ENCODE measurements around the gene MTMR3. TPM values are rescaled to one million over a fixed set of nuclear protein-coding genes. Genes with fewer than 3 reads are reported as not detected.
"Not testable (repeated sequence)": the region's sequence is repeated elsewhere in the genome, so short reads cannot be mapped to it uniquely, and the experiment has no call there.

The MTMR3 gene
- total and polyA plus RNA-seq, 9 donors = 21.4 to 66.2 (median 47.8) TPM

DNA sequence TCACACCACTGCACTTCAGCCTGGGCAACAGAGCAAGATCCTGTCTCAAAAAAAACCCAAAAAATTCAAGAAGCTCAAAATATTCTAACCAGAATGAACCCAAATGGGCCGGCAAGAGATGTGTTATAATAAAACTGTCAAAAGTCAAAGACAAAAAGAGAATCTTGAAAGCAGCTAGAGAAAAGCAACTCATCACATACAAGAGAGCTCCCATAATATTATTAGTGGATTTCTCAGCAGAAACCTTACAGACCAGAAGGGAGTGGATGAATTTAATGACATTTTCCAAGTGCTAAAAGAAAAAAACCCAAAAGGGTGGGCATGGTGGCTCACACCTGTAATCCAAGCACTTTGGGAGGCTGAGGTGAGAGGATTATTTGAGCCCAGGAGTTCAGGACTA, 174.4 kb downstream of the MTMR3 start:
- Histone ChIP-seq H3K27me3 (no peaks in the 10 kb centered on the region), H3K9me3 (peaks cover 0 to 6% of the 10 kb centered on the region in 2 donors), H3K27ac (no peak overlapping the region), H3K36me3 (no peaks in the 10 kb centered on the region), H3K4me3 (no peak overlapping the region), H3K4me1 (ENCODE audit: insufficient read depth) (no peaks in the 10 kb centered on the region)
- no peak for DNase-seq
- WGBS, 3 donors = 94 to 97% (median 94%) methylated on average over 1 of the region's 1 CpG
- no peak for TF ChIP-seq EP300 (IDR thresholded peaks at IDR 0.05)
- intact Hi-C loops (cut with DNase I) = no loop called here

DNA sequence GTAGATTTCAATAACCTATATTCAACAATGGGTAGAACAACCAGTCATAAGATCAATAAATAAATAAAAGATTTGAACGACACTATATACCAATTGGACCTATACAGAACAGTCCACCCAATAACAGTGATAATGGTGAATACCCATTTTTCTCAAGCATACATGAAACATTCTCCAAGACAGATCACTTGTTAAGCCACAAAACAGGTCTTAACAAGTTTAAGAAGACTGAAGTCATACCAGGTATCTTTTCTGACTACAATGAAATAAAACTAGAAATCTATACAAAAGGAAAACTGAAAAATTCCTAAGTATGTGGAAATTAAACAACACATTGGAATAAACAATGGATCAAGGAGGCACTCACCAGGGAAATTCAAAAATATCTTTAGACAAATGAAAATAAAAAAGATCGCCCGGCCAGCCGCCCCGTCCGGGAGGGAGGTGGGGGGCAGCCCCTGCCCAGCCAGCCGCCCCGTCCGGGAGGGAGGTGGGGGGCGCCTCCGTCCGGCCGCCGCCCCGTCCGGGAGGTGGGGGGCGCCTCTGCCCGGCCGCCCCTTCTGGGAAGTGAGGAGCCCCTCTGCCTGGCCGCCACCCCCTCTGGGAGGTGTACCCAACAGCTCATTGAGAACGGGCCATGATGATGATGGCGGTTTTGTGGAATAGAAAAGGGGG, 176.5 kb downstream of the MTMR3 start:
- H3K9me3 ChIP-seq; intact Hi-C loops (cut with DNase I); H3K36me3 ChIP-seq; H3K4me1 ChIP-seq (ENCODE audit: insufficient read depth); H3K27ac ChIP-seq; DNase-seq; H3K4me3 ChIP-seq; H3K27me3 ChIP-seq: not testable (repeated sequence)
- WGBS, 3 donors = 86 to 91% (median 88%) methylated on average over 12 to 20 of the region's 22 CpGs

DNA sequence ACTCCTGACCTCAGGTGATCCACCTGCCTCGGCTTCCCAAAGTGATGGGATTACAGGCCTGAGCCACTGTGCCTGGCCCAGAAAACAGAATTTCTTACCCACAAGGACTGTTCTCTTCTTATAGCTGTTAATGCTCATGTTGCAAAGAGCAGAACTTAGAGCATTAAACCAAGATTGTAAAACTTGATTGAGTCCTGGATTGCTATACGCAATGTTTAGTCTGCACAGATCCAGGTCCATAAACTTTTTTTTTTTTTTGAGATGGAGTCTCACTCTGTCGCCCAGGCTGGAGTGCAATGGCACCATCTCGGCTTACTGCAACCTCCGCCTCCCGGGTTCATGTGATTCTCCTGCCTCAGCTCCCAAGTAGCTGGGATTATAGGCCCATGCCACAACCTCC, 178.1 kb downstream of the MTMR3 start:
- H3K4me1 ChIP-seq (ENCODE audit: insufficient read depth); DNase-seq; H3K27ac ChIP-seq; intact Hi-C loops (cut with DNase I); H3K36me3 ChIP-seq; H3K4me3 ChIP-seq; H3K9me3 ChIP-seq; H3K27me3 ChIP-seq: not testable (repeated sequence)
- 94 to 96% (median 96%) methylated on average over 6 of the region's 6 CpGs for WGBS, 3 donors

DNA sequence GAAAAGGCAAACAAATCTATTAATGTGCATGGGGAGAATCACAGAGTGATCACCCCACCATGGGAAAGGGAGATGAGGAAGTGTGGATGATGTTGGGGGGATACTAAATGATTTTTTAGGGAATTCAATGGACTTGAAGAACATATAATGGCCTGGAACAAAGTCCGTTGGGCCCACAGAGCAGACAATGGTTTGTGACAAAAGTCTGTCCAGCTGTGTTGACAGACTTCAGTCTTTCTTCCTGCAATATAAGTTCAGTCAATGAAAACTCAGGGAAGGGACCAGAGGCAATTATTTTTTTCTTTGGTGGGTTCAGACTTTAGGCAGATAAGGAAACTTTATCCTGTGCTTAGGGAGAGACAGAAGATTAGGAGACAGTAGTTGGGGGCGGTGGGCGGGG, 179.3 kb downstream of the MTMR3 start:
- no peak for DNase-seq
- TF ChIP-seq EP300 (IDR thresholded peaks at IDR 0.05) = no peak
- no peak for TF ChIP-seq POLR2A (IDR thresholded peaks at IDR 0.05)
- TF ChIP-seq, protein P1, sequence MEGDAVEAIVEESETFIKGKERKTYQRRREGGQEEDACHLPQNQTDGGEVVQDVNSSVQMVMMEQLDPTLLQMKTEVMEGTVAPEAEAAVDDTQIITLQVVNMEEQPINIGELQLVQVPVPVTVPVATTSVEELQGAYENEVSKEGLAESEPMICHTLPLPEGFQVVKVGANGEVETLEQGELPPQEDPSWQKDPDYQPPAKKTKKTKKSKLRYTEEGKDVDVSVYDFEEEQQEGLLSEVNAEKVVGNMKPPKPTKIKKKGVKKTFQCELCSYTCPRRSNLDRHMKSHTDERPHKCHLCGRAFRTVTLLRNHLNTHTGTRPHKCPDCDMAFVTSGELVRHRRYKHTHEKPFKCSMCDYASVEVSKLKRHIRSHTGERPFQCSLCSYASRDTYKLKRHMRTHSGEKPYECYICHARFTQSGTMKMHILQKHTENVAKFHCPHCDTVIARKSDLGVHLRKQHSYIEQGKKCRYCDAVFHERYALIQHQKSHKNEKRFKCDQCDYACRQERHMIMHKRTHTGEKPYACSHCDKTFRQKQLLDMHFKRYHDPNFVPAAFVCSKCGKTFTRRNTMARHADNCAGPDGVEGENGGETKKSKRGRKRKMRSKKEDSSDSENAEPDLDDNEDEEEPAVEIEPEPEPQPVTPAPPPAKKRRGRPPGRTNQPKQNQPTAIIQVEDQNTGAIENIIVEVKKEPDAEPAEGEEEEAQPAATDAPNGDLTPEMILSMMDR (IDR thresholded peaks at IDR 0.05) = no peak
- Histone ChIP-seq H3K4me3 (no peak overlapping the region), H3K4me1 (ENCODE audit: insufficient read depth) (no peaks in the 10 kb centered on the region), H3K36me3 (no peaks in the 10 kb centered on the region), H3K9me3 (peaks cover 0 to 2% of the 10 kb centered on the region in 2 donors), H3K27me3 (no peaks in the 10 kb centered on the region), H3K27ac (no peak overlapping the region)
- intact Hi-C loops (cut with DNase I) = no loop called here
- 67 to 79% (median 78%) methylated on average over 3 of the region's 3 CpGs for WGBS, 3 donors

DNA sequence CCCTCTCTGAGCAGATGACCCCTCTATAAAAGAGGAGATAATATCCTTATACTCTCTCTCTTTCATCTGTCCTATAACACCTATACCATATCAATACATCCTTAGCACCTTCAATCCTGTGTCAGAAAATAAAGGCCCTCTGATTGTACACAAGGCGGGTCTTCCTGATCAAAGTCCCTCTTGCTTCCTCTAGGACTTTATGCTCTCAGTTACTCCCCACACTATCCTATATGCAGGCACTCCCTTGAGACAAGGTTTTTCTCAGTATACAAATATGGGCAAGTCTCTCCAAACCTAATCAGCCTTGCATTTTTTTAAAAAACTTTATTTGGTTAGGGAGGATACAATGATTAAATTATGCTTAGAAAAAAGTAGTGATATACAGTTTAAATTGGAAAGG, 180.0 kb downstream of the MTMR3 start:
- intact Hi-C loops (cut with DNase I) = no loop called here
- 80 to 90% (median 84%) methylated on average over 1 of the region's 1 CpG for WGBS, 3 donors

DNA sequence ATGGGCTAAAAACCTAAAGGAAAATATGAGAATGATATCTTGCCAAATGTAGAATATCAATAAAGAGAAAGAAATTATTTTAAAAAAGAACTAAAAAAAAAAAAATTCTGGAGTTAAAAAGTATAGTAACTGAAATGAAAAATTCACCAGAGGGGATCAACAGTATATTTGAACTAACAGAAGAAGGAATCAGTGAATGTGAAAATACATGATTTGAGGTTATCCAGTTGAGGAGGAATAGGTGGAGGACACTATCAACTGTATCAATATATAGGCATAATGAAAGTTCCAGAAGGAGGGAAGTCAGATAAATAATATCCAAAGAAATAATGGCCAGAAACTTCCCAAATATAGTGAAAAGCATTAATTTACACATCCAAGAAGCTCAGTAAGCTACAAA, 181.2 kb downstream of the MTMR3 start:
- no peak overlapping the region for H3K27ac ChIP-seq
- intact Hi-C loops (cut with DNase I) = no loop called here

More for the DNA sequence above, 180.0 kb downstream of the MTMR3 start:
- TF ChIP-seq, protein P1 (IDR thresholded peaks at IDR 0.05) = no peak
- TF ChIP-seq EP300 (IDR thresholded peaks at IDR 0.05) (no peak), POLR2A (IDR thresholded peaks at IDR 0.05) (no peak)
- Histone ChIP-seq H3K4me3 (no peak overlapping the region), H3K27me3 (no peaks in the 10 kb centered on the region), H3K4me1 (ENCODE audit: insufficient read depth) (no peaks in the 10 kb centered on the region), H3K27ac (no peak overlapping the region), H3K9me3 (no peaks in the 10 kb centered on the region), H3K36me3 (no peaks in the 10 kb centered on the region)
- DNase-seq = no peak

More for the DNA sequence above, 181.2 kb downstream of the MTMR3 start:
- Histone ChIP-seq H3K4me3 (no peak overlapping the region), H3K4me1 (ENCODE audit: insufficient read depth) (no peaks in the 10 kb centered on the region), H3K9me3 (no peaks in the 10 kb centered on the region), H3K36me3 (no peaks in the 10 kb centered on the region), H3K27me3 (no peaks in the 10 kb centered on the region)
- no peak for DNase-seq
- TF ChIP-seq, protein P1 (IDR thresholded peaks at IDR 0.05) = no peak
- TF ChIP-seq POLR2A (IDR thresholded peaks at IDR 0.05) (no peak), EP300 (IDR thresholded peaks at IDR 0.05) (no peak)
